Esophagus squamous epithelium (tissue), 5 donors: ENCODE data around the gene KRT40. TPM values are rescaled to one million over a fixed set of nuclear protein-coding genes. Genes with fewer than 3 reads are reported as not detected.
A peak's percentile ranks its signal among the peaks of the same experiment; 100 is the strongest.

Experiments
- DNase-seq: peaks from one replicate; lab custom pipeline; 2025; lab: John Stamatoyannopoulos, UW
- H3K27ac ChIP-seq, 4 donors: fragments of 200-600 bp; sonication (generic); one replicate each; pipeline ENCODE4 v1.5.1; 2016 to 2019; ENCODE audit warnings: mild to moderate bottlenecking in 1 of 4
- H3K27me3 ChIP-seq, 4 donors: fragments of 200-600 bp; sonication (generic); 1 replicate in 3 of 4; 2 replicates in 1 of 4; pipeline versions ENCODE4 v1.5.1 to v1.6.0; 2017 to 2021; ENCODE audit warnings: antibody characterized with exemption in 1 of 4
- H3K36me3 ChIP-seq, 3 donors: fragments of 200-600 bp; sonication (generic); one replicate each; pipeline ENCODE4 v1.5.1; 2016 to 2019
- H3K4me1 ChIP-seq, 3 donors: fragments of 200-600 bp; sonication (generic); one replicate each; pipeline ENCODE4 v1.5.1; 2017 to 2019
- H3K4me3 ChIP-seq, 4 donors: fragments of 200-600 bp; sonication (generic); 1 replicate in 3 of 4; 2 replicates in 1 of 4; pipeline ENCODE4 v1.5.1; 2016 to 2019; ENCODE audit warnings: mild to moderate bottlenecking in 2 of 4, moderate library complexity in 1 of 4
- H3K9me3 ChIP-seq, 3 donors: fragments of 200-600 bp; sonication (generic); one replicate each; pipeline ENCODE4 v1.5.1; 2016 to 2019
- POLR2A ChIP-seq, 4 donors: fragments of 450-650 bp; IDR thresholded peaks; one replicate each; pipeline ENCODE4 v1.6.1; 2017; ENCODE audit warnings: antibody characterized with exemption in 4 of 4, mild to moderate bottlenecking in 4 of 4, moderate library complexity in 3 of 4
- WGBS, 2 donors: methylation state at CpG; one replicate each; pipeline ENCODE4 v1.1.5; 2018; 5-methylcytosine and 5-hydroxymethylcytosine counted together
- intact Hi-C: fragments of 100-400 bp; cut with DNase I; formaldehyde crosslinking; loops from one replicate; pipeline ENCODE4 v1.15.0; 2022
- total RNA-seq, 4 donors: library from RNA; depleted of rRNA; stranded (reverse); fragments of >200 nt; gene quantifications; one replicate each; pipeline ENCODE4 v1.1.0, GENCODE V29; 2016
- TF ChIP-seq, protein P1 (sequence below), 6 experiments: fragments of 450-650 bp in 4 of 6; fragments of 200-600 bp in 2 of 6; sonication (generic) in 2 of 6; IDR thresholded peaks; one replicate each; pipeline ENCODE4 v1.5.1; 2016 to 2019; ENCODE audit warnings: antibody characterized with exemption in 6 of 6, mild to moderate bottlenecking in 4 of 6, moderate library complexity in 4 of 6
- donor health status: DM: yes; HTN: yes; CAD: no.

Gene KRT40
- total RNA-seq, 4 donors from 2014 or later = 0.19 TPM; not detected in 3

DNA sequence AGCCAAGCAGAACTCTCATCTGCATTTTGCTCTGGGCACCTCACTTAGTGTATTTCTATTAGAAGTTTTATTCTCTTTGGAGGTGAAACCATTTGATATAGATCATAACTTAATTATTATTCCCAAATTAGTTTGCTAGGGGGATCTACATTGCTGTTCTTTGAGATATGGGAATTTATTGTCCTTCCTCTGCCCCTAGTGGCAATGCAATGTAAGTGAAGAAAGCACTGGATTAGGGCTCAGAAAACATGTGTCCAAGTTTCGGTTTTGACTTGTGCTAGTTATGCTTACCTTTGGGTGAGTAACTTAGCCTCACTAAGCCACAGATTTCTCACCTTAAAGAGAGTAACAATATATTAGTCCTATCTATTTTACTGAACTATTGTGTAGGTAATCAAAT, 20.3 kb downstream of the KRT40 start:
- Histone ChIP-seq H3K4me1 (peaks cover 0 to 18% (median under 1%) of the 10 kb centered on the region in 3 donors), H3K9me3 (no peaks in the 10 kb centered on the region), H3K4me3 (no peak overlapping the region), H3K27ac (peak overlapping the region in 1 of 4 donors; percentile 26), H3K27me3 (no peaks in the 10 kb centered on the region), H3K36me3 (no peaks in the 10 kb centered on the region)
- intact Hi-C loops = loop anchor here (5.0 kb wide), 1 partner anchor 117 kb away; no protein-coding TSS in a partner anchor
- TF ChIP-seq, protein P1, sequence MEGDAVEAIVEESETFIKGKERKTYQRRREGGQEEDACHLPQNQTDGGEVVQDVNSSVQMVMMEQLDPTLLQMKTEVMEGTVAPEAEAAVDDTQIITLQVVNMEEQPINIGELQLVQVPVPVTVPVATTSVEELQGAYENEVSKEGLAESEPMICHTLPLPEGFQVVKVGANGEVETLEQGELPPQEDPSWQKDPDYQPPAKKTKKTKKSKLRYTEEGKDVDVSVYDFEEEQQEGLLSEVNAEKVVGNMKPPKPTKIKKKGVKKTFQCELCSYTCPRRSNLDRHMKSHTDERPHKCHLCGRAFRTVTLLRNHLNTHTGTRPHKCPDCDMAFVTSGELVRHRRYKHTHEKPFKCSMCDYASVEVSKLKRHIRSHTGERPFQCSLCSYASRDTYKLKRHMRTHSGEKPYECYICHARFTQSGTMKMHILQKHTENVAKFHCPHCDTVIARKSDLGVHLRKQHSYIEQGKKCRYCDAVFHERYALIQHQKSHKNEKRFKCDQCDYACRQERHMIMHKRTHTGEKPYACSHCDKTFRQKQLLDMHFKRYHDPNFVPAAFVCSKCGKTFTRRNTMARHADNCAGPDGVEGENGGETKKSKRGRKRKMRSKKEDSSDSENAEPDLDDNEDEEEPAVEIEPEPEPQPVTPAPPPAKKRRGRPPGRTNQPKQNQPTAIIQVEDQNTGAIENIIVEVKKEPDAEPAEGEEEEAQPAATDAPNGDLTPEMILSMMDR (IDR thresholded peaks at IDR 0.05) = peak; percentile 32 to 81 (median 67)
- TF ChIP-seq POLR2A (IDR thresholded peaks at IDR 0.05) = no peak
- 27 to 30% methylated on average over 1 of the region's 1 CpG for WGBS, 2 donors
- no peak for DNase-seq

DNA sequence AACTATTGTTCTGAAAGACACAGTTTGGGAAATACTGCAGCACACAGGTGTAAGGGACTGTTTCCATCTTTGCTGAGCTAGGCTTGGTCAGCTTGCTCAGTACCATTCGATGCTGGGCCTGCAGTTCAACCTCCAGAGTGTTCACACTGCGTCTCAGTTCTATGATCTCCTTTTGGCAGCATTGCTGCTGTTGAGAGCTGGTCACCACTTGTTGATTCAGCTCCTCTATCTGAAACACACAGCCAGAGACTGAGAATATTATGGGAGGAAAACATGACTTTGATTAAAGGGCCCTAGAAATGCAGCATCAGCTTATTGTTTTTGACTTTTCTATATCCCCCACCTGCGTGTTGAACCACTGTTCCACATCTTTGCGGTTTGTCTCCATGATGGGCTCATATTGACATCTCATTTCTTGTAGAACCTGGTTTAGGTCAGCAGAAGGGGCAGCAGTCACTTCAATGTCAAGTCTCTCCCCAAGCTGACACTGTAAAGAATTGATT, 22.0 kb downstream of the KRT40 start:
- no peaks in the 10 kb centered on the region for H3K9me3 ChIP-seq
- no peaks in the 10 kb centered on the region for H3K27me3 ChIP-seq
- H3K4me1 ChIP-seq = peaks cover 4 to 35% (median 11%) of the 10 kb centered on the region in 3 donors
- no peak overlapping the region for H3K4me3 ChIP-seq
- H3K36me3 ChIP-seq = no peaks in the 10 kb centered on the region
- 89 to 92% methylated on average over 4 of the region's 4 CpGs for WGBS, 2 donors
- DNase-seq = no peak
- TF ChIP-seq, protein P1 (IDR thresholded peaks at IDR 0.05) = no peak
- TF ChIP-seq POLR2A (IDR thresholded peaks at IDR 0.05) = no peak
- H3K27ac ChIP-seq = no peak overlapping the region
- intact Hi-C loops = loop anchor here (5.0 kb wide), 1 partner anchor 115 kb away; no protein-coding TSS in a partner anchor

DNA sequence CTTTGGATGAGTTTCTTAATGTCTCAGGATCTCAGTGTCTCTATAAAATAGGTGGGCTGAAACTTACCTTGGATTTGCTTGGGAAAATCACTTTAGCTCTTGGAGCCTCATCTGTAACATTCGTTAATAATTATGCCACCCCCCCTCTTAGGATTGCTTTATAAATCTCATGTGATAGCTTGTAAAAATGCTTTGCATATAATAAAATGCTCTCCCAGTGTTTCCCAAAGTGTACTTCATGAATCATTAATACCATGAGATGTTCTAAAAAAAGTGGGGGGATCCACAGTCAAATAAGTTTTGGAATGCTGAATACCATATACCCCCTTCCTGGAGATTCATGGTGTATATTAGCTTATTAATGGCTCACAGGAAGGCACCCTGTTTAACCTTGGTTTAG, 22.5 kb downstream of the KRT40 start:
- Histone ChIP-seq H3K27ac (no peak overlapping the region), H3K27me3 (no peaks in the 10 kb centered on the region), H3K36me3 (no peaks in the 10 kb centered on the region), H3K4me1 (peaks cover 4 to 40% (median 16%) of the 10 kb centered on the region in 3 donors), H3K9me3 (no peaks in the 10 kb centered on the region), H3K4me3 (no peak overlapping the region)
- intact Hi-C loops = loop anchor here (5.0 kb wide), 1 partner anchor 114 kb away; no protein-coding TSS in a partner anchor
- TF ChIP-seq POLR2A (IDR thresholded peaks at IDR 0.05) = no peak
- TF ChIP-seq, protein P1 (IDR thresholded peaks at IDR 0.05) = no peak
- no peak for DNase-seq
- WGBS, 2 donors = 89 to 91% methylated on average over 1 of the region's 1 CpG

DNA sequence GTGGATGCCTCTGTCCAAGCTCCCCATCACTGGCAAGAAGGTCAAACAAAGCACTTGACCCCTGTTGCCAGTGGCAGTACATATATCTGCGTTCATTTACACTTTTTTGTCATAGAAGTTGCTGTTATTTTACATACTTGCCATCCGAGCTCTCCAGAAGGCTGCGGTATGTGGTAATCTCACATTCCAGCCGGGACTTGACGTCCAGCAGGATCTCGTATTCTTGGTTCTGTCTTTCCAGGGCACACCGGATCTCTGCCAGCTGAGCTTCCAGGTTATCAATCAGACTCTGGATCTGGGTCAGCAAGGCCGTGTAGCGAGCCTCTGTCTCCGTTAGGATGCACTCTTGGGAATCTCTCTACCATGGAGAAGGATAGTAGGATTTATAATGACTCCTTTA, 24.0 kb downstream of the KRT40 start:
- Histone ChIP-seq H3K4me3 (peak overlapping the region in 1 of 4 donors; percentile 1), H3K27me3 (no peaks in the 10 kb centered on the region), H3K36me3 (no peaks in the 10 kb centered on the region), H3K27ac (peak overlapping the region in 1 of 4 donors; percentile 63), H3K4me1 (peaks cover 4 to 49% (median 20%) of the 10 kb centered on the region in 3 donors), H3K9me3 (no peaks in the 10 kb centered on the region)
- WGBS, 2 donors = 77 to 79% methylated on average over 10 of the region's 10 CpGs
- intact Hi-C loops = loop anchor here (5.0 kb wide), 1 partner anchor 113 kb away; no protein-coding TSS in a partner anchor
- TF ChIP-seq, protein P1 (IDR thresholded peaks at IDR 0.05) = no peak
- no peak for TF ChIP-seq POLR2A (IDR thresholded peaks at IDR 0.05)
- no peak for DNase-seq

DNA sequence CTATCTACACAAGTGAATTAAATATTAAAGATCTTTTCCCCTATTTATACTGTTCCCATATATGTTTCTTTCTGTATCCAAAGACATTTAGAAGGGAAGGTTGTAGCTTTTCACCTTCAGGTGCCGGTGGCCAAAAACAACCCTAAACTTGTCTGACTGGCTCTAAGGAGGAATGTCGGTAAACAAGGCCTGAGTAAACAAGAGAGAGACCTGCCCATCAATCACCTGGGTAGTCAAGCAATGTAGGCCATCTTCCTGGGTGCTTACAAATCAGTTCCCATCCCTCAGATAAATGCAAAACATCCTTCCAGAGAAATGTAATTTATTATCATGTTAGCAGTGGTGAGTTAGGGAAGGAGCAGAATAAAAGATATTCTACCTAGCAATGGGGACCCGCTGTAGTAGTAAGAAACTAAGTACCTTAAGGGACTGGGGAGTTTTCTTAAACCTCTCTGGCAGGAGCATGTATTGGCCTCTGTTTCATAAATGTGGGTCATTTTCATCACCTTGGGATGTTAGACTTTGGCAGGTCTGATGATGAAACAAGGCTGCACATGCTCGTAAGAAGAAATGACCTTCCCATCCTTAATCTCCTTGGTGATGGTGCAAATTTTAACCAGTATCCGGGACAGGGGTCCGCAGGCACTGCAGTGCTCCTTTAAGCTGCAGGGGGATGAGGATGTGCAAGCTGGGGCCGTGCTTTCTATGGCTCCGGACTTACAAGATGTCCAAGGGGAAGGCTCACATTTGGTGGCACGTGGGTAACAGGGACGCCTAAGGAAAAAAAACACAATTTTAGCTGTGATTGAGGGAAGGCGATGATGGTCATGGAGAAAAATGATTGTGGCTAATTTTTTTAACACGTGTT, 25.8 kb downstream of the KRT40 start:
- H3K27ac ChIP-seq = peak overlapping the region; percentile 5 to 63 (median 43)
- no peaks in the 10 kb centered on the region for H3K9me3 ChIP-seq
- no peak overlapping the region for H3K4me3 ChIP-seq
- DNase-seq = no peak
- intact Hi-C loops = no loop called here
- no peaks in the 10 kb centered on the region for H3K36me3 ChIP-seq
- 69 to 71% methylated on average over 12 of the region's 12 CpGs for WGBS, 2 donors
- TF ChIP-seq POLR2A (IDR thresholded peaks at IDR 0.05) = no peak
- TF ChIP-seq, protein P1 (IDR thresholded peaks at IDR 0.05) = no peak
- peaks cover 0 to 10% (median 0%) of the 10 kb centered on the region in 4 donors for H3K27me3 ChIP-seq
- H3K4me1 ChIP-seq = peaks cover 4 to 55% (median 21%) of the 10 kb centered on the region in 3 donors
